Retinal pigment epithelial cell (primary cell): ENCODE measurements around the gene CEBPA.

ENCODE experiments used
- DNase-seq: peaks from one replicate; pipeline ENCODE4 v3.0.0-alpha.2; 2010; ENCODE audit warnings: low read depth
- H3K4me3 ChIP-seq: 2 replicates; pipeline ENCODE4 v1.5.1; 2011; ENCODE audit warnings: mild to moderate bottlenecking, low read length, control low read depth, moderate library complexity
- CTCF ChIP-seq: conservative IDR thresholded peaks from 2 replicates; pipeline ENCODE4 v1.5.1; 2011; ENCODE audit warnings: low read depth, low read length, control low read depth, inconsistent platforms

The CEBPA gene

DNA sequence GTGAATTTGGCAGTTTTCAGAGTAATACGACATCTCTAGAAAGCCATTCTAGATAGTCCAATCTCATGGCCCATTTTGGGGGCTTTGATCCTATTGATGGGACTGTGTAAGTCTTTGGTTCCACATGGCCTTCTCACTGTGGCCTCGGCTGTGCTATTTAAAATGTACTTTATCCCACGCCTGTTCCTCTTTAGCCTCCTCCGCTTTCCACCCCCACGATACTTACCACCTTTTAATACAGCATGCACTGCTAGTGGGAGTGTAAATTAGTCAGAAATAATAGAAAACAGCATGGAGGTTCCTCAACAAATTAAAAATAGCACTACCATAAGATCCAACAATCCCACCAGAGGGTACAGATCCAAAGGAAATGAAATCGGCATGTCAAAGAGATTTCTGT, 42.8 kb upstream of the CEBPA start:
- DNase-seq, result no peak
- no peak for TF ChIP-seq CTCF
- H3K4me3 ChIP-seq, result no peak overlapping the region

GRCh38 chr19:33344573-33344925, 42.2 kb upstream of the CEBPA start:
- H3K4me3 ChIP-seq, result no peak overlapping the region
- no peak for TF ChIP-seq CTCF
- DNase-seq, result no peak

GRCh38 chr19:33343859-33344572, 41.7 kb upstream of the CEBPA start:
- no peak overlapping the region for H3K4me3 ChIP-seq
- TF ChIP-seq CTCF, result no peak
- DNase-seq, result no peak

GRCh38 chr19:33343301-33343700, 41.0 kb upstream of the CEBPA start:
- no peak for TF ChIP-seq CTCF
- H3K4me3 ChIP-seq, result no peak overlapping the region

DNA sequence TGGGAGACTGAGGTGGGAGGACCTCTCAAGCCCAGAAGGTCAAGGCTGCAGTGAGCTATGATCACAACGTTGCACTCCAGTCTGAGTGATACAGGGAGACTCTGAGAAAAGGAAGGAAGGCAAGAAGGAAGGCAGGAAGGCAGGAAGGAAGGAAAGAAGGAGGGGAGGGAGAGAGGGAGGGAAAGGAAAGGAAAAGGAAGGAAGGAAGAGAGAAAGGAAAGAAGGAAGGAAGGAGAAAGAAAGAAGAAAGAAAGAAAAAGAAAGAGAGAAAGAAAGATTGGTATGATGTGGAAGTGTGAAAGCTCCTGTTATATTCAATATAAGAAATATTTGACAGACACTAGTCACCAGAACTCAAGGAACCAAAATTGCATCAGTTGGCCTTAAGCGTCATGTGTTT, 38.7 kb upstream of the CEBPA start:
- DNase-seq, result no peak
- TF ChIP-seq CTCF, result no peak
- no peak overlapping the region for H3K4me3 ChIP-seq

More at GRCh38 chr19:33343301-33343700, 41.0 kb upstream of the CEBPA start:
- DNase-seq, result no peak

DNA sequence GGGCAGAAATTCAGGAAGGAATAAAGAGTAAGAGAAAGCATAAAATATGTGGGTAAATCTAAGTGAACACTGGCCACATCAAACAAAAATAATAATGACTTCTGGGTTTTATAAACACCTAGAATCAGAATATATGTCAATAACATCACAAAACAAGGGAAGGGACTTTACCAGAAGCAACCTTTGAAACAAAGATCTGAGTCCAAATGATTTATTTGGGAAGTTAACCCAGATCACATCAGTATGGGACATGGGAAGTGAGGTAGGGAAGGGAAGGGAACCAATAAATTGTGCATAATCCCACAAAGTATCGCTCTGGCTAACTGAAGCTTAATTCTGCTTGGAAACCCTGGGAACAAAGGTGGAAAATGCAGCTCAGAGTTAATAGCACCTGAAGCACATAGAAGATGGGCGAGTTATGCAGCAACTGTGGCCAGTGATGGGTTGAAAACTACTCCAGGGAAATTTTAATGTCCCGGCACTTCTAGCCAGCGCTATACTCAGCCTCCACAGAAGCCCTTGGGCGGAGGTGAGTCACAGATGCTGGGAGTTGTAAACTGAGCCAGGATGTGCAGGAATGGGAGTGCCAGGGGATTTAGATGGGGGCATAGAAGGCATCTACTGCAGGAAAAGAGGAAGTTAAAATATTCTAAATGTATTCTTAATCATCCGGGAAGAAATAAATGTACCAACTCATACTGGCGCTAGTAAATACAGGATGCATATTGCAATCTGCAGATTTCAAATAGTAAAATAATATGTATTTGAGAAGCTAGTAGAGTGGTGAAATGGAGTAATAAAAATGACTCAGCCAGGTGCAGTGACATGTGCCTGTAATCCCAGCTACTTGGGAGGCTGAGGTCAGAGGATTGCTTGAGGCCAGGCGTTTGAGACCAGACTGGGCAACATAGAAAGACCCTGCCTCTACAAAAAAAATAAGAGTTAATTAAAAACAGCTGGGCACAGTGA, 37.0 kb upstream of the CEBPA start:
- no peak for DNase-seq
- H3K4me3 ChIP-seq, result no peak overlapping the region
- no peak for TF ChIP-seq CTCF
